Suprapubic skin (tissue), 4 donors: ENCODE results near the gene RERE.

Experiments
- EP300 ChIP-seq: sonication (generic); formaldehyde crosslinking; IDR thresholded peaks from one replicate; pipeline ENCODE4 v1.6.1; 2017; ENCODE audit warnings: antibody characterized with exemption
- POLR2A ChIP-seq, 2 donors: fragments of 450-650 bp; IDR thresholded peaks; one replicate each; pipeline ENCODE4 v1.6.1; 2017; ENCODE audit warnings: antibody characterized with exemption in 2 of 2, mild to moderate bottlenecking in 2 of 2, moderate library complexity in 2 of 2
- POLR2AphosphoS5 ChIP-seq, 3 donors: sonication (generic); formaldehyde crosslinking; IDR thresholded peaks; one replicate each; pipeline ENCODE4 v1.6.1; 2017; ENCODE audit warnings: antibody characterized with exemption in 3 of 3
- TF ChIP-seq, protein P1 (sequence below), 2 donors: fragments of 200-600 bp in 1 of 2; fragments of 450-650 bp in 1 of 2; sonication (generic) in 1 of 2; IDR thresholded peaks; one replicate each; pipeline ENCODE4 v1.5.1; 2016 to 2019; ENCODE audit warnings: antibody characterized with exemption in 2 of 2, mild to moderate bottlenecking in 1 of 2, moderate library complexity in 1 of 2

DNA sequence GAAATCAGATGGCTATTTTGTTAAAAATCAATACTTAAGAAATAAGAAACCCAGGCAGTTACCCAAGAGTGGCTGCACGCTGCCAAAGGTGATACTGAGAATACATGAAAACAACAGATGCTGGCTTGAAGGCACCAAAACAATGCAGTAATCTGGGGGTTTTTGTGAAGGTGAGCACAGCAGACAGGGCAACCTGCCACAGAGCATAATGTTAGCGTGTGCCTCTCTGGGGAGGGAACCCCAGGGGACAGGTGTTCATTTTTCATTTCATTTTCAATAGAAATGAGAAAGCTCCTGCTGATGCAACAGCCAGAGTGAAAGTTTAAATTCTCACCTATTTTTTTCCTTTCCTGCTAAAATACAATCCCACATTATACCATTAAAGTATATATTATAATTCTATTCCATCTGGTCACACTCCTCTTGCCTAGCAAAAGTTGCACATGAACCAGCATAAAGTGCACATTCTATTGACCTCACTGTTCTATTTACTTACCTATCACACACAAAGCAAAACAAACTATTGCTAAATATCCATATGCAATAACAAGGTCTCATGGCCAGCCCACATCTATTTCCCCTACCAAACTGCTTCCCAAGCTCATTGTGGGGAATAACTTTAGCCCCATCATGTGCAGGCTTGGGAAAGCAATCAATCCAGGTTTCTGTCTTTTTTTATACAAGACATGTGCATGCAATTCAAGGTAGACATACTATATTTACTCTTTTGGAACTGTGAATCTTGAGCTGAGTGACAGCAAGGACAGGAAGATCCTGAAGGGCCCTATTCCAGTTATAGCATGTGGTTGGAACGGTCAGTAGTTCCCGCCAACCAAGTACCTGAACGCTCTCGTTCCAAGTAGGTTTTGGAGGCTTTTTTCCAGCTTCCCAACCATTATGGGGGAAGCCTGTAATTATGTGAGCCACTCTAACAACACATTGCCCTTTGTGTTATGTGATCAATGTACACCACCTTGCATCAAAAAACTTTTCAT, 173.6 kb downstream of the RERE start:
- TF ChIP-seq, protein P1, sequence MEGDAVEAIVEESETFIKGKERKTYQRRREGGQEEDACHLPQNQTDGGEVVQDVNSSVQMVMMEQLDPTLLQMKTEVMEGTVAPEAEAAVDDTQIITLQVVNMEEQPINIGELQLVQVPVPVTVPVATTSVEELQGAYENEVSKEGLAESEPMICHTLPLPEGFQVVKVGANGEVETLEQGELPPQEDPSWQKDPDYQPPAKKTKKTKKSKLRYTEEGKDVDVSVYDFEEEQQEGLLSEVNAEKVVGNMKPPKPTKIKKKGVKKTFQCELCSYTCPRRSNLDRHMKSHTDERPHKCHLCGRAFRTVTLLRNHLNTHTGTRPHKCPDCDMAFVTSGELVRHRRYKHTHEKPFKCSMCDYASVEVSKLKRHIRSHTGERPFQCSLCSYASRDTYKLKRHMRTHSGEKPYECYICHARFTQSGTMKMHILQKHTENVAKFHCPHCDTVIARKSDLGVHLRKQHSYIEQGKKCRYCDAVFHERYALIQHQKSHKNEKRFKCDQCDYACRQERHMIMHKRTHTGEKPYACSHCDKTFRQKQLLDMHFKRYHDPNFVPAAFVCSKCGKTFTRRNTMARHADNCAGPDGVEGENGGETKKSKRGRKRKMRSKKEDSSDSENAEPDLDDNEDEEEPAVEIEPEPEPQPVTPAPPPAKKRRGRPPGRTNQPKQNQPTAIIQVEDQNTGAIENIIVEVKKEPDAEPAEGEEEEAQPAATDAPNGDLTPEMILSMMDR (IDR thresholded peaks at IDR 0.05) = no peak
- TF ChIP-seq POLR2AphosphoS5 (IDR thresholded peaks at IDR 0.05) (no peak), POLR2A (IDR thresholded peaks at IDR 0.05) (no peak), EP300 (no peak)
